Measurements from ENCODE around the gene NAT10.

- TF ChIP-seq, protein P1, sequence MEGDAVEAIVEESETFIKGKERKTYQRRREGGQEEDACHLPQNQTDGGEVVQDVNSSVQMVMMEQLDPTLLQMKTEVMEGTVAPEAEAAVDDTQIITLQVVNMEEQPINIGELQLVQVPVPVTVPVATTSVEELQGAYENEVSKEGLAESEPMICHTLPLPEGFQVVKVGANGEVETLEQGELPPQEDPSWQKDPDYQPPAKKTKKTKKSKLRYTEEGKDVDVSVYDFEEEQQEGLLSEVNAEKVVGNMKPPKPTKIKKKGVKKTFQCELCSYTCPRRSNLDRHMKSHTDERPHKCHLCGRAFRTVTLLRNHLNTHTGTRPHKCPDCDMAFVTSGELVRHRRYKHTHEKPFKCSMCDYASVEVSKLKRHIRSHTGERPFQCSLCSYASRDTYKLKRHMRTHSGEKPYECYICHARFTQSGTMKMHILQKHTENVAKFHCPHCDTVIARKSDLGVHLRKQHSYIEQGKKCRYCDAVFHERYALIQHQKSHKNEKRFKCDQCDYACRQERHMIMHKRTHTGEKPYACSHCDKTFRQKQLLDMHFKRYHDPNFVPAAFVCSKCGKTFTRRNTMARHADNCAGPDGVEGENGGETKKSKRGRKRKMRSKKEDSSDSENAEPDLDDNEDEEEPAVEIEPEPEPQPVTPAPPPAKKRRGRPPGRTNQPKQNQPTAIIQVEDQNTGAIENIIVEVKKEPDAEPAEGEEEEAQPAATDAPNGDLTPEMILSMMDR (IDR thresholded peaks at IDR 0.05; ENCODE audit: insufficient read depth, low read depth, low read length), result no peak
- TF ChIP-seq EZH2 (IDR thresholded peaks at IDR 0.05; ENCODE audit: insufficient read depth, low read length), result no peak
Measured at GRCh38 chr11:34151166-34151565, 45.7 kb downstream of the NAT10 start.
